ENCODE results near the gene SUOX.
"Not testable (repeated sequence)": the region's sequence is repeated elsewhere in the genome, so short reads cannot be mapped to it uniquely, and the experiment has no call there.

SUOX gene

DNA sequence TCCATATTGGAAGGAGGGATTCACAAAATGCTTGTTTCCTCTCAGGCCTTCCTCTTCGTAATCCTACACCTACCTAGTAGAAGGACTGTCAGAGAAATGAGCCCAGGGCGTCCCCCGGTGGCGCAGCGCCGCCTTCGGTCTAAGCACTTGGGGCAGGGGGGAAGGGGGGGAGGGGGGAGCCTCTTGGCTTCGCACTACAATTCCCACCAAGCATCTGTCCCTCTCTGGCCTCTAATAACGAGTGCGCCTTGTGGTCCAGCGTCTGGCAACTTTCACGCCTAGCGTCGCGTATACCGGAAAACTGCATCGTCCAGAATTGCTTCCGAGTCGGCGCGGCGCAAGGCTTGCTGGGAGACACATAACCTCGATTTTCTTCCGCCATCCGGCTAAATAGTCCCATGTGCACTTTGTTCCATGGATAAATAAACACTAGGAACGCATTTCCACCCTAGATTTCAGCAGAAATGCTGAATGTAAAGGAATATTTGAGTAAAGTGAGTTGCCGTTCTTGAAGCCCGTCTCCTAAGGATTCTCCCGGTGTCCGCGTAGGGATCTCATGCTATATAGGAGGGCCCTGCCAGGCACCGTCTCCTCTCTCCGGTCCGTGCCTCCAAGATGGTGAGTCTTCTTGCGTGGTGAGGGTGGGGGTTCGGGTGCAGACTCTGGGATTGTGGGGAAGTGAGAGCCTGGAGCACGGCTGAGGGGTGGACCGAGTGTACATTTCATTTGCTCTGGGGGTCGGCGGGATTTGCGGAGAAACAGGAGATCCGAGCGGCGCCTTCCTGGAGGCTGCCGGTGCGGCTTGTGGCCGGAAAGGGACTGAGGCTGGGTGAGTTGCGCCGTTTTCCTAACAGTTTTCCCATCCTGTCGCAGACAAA, 44.7 kb downstream of the SUOX start, which contains the start of gene RPS26:
Gene RPS26 (plus strand): TSS at position 367 of the 878 bp plus-strand sequence. CDS start 249 bp downstream, at position 616.
- Histone ChIP-seq H3K79me2 (ENCODE audit: insufficient read depth, low read length) (peaks cover 17% of the 10 kb centered on the region), H3K9me2 (ENCODE audit: low read depth, low read length) (no peaks in the 10 kb centered on the region), H3K4me2 (ENCODE audit: low read length) (peak within 1 kb of the TSS; percentile 96), H3F3A (ENCODE audit: insufficient read depth, low read length) (no peaks in the 10 kb centered on the region), H3K36me3 (ENCODE audit: insufficient read depth, low read length) (peaks cover 38% of the 10 kb centered on the region), H3K9ac (ENCODE audit: low read length) (peak within 1 kb of the TSS; percentile 81), H4K20me1 (ENCODE audit: insufficient read depth, low read length) (no peaks in the 10 kb centered on the region), H3K27me3 (ENCODE audit: insufficient read depth, low read length) (no peaks in the 10 kb centered on the region), H3K4me3 (ENCODE audit: low read depth, low read length, poor library complexity, severe bottlenecking) (peak within 1 kb of the TSS; percentile 87), H3K9me3 (ENCODE audit: low read length) (no peaks in the 10 kb centered on the region), H3K4me1 (ENCODE audit: insufficient read depth, low read length, severe bottlenecking) (peaks cover 27% of the 10 kb centered on the region), H3K27ac (ENCODE audit: low read depth, low read length, poor library complexity, severe bottlenecking) (peak within 1 kb of the TSS; percentile 65), H2AFZ (ENCODE audit: low read length) (peak within 1 kb of the TSS; percentile 32)
- no peak for TF ChIP-seq EZH2 (IDR thresholded peaks at IDR 0.05; ENCODE audit: borderline replicate concordance, low read length)
- TF ChIP-seq, protein P1, sequence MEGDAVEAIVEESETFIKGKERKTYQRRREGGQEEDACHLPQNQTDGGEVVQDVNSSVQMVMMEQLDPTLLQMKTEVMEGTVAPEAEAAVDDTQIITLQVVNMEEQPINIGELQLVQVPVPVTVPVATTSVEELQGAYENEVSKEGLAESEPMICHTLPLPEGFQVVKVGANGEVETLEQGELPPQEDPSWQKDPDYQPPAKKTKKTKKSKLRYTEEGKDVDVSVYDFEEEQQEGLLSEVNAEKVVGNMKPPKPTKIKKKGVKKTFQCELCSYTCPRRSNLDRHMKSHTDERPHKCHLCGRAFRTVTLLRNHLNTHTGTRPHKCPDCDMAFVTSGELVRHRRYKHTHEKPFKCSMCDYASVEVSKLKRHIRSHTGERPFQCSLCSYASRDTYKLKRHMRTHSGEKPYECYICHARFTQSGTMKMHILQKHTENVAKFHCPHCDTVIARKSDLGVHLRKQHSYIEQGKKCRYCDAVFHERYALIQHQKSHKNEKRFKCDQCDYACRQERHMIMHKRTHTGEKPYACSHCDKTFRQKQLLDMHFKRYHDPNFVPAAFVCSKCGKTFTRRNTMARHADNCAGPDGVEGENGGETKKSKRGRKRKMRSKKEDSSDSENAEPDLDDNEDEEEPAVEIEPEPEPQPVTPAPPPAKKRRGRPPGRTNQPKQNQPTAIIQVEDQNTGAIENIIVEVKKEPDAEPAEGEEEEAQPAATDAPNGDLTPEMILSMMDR (IDR thresholded peaks at IDR 0.05; ENCODE audit: low read length), result peak; percentile 62

DNA sequence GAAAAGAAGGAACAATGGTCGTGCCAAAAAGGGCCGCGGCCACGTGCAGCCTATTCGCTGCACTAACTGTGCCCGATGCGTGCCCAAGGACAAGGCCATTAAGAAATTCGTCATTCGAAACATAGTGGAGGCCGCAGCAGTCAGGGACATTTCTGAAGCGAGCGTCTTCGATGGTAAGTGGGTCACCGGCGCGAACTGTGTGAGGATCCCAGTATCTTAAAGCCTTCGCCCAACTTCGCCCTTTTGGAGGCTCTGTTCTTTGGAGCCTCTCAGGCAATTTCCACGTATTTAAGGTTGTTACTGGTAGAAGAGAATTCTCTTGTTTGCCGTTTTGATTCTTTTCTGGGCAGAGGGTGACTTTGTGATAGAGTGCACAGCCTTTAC, 45.3 kb downstream of the SUOX start:
- not testable (repeated sequence) for H3F3A ChIP-seq (ENCODE audit: insufficient read depth, low read length); H4K20me1 ChIP-seq (ENCODE audit: insufficient read depth, low read length); H3K9me2 ChIP-seq (ENCODE audit: low read depth, low read length); H3K9me3 ChIP-seq (ENCODE audit: low read length); H2AFZ ChIP-seq (ENCODE audit: low read length); H3K27me3 ChIP-seq (ENCODE audit: insufficient read depth, low read length)
- Histone ChIP-seq H3K4me3 (ENCODE audit: low read depth, low read length, poor library complexity, severe bottlenecking) (peak overlapping the region; percentile 87), H3K4me1 (ENCODE audit: insufficient read depth, low read length, severe bottlenecking) (peaks cover 30% of the 10 kb centered on the region), H3K79me2 (ENCODE audit: insufficient read depth, low read length) (peaks cover 17% of the 10 kb centered on the region), H3K36me3 (ENCODE audit: insufficient read depth, low read length) (peaks cover 38% of the 10 kb centered on the region), H3K27ac (ENCODE audit: low read depth, low read length, poor library complexity, severe bottlenecking) (peak overlapping the region; percentile 65), H3K4me2 (ENCODE audit: low read length) (peak overlapping the region; percentile 96), H3K9ac (ENCODE audit: low read length) (peak overlapping the region; percentile 81)

DNA sequence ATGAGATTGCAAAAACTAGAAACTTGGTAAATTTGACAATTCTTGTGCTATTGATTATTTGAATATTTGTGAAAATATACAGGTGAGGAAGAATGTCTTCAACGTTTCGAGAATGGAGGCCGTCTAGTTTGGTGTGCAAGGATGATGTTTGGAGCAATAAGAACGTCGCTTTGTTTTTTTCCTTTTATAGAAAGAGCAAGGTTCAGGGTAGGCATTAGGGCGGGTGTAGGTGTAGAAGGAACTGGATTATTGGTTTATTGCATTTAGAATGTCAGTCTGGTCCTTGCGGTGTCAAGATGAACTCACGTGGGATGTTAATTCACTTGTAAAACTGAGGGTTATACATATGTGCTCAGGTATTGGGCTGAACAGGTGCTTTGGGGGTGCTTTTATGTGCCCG, 45.8 kb downstream of the SUOX start:
- no peaks in the 10 kb centered on the region for H3K9me2 ChIP-seq (ENCODE audit: low read depth, low read length)
- H3K9me3 ChIP-seq (ENCODE audit: low read length), result no peaks in the 10 kb centered on the region
- no peaks in the 10 kb centered on the region for H3K27me3 ChIP-seq (ENCODE audit: insufficient read depth, low read length)
- H4K20me1 ChIP-seq (ENCODE audit: insufficient read depth, low read length), result no peaks in the 10 kb centered on the region
- peaks cover 30% of the 10 kb centered on the region for H3K4me1 ChIP-seq (ENCODE audit: insufficient read depth, low read length, severe bottlenecking)
- TF ChIP-seq, protein P1 (IDR thresholded peaks at IDR 0.05; ENCODE audit: low read length), result no peak
- TF ChIP-seq EZH2 (IDR thresholded peaks at IDR 0.05; ENCODE audit: borderline replicate concordance, low read length), result no peak
- peak overlapping the region; percentile 65 for H3K27ac ChIP-seq (ENCODE audit: low read depth, low read length, poor library complexity, severe bottlenecking)
- H3K4me3 ChIP-seq (ENCODE audit: low read depth, low read length, poor library complexity, severe bottlenecking), result peak overlapping the region; percentile 87
- peak overlapping the region; percentile 81 for H3K9ac ChIP-seq (ENCODE audit: low read length)
- peak overlapping the region; percentile 96 for H3K4me2 ChIP-seq (ENCODE audit: low read length)
- no peaks in the 10 kb centered on the region for H3F3A ChIP-seq (ENCODE audit: insufficient read depth, low read length)
- H3K79me2 ChIP-seq (ENCODE audit: insufficient read depth, low read length), result peaks cover 17% of the 10 kb centered on the region
- no peak overlapping the region for H2AFZ ChIP-seq (ENCODE audit: low read length)
- H3K36me3 ChIP-seq (ENCODE audit: insufficient read depth, low read length), result peaks cover 38% of the 10 kb centered on the region

All from OCI-LY1 (cell line).